Gastrocnemius medialis (tissue), 4 donors: Measurements from ENCODE around the gene ZCCHC17. TPM values are rescaled to one million over a fixed set of nuclear protein-coding genes. Genes with fewer than 3 reads are reported as not detected.
A peak's percentile ranks its signal among the peaks of the same experiment; 100 is the strongest.
"Not testable (repeated sequence)": the region's sequence is repeated elsewhere in the genome, so short reads cannot be mapped to it uniquely, and the experiment has no call there.

Experiments
- ATAC-seq, 2 donors: fragments of 150-250 bp; one replicate each; pipeline ENCODE4 v1.9.1; 2016
- DNase-seq, 2 donors: peaks; one replicate each; pipeline ENCODE4 v3.0.0-alpha.2; 2019
- H3K27ac ChIP-seq, 4 donors: fragments of 200-600 bp; sonication (generic); 1 replicate in 1 of 4; 2 replicates in 3 of 4; pipeline ENCODE4 v1.5.1; 2016 to 2018; ENCODE audit warnings: mild to moderate bottlenecking in 2 of 4, moderate library complexity in 1 of 4
- H3K27me3 ChIP-seq, 3 donors: fragments of 200-600 bp; sonication (generic) in 2 of 3; 1 replicate in 1 of 3; 2 replicates in 2 of 3; pipeline versions ENCODE4 v1.5.1 to v1.6.0; 2016 to 2019; ENCODE audit warnings: mild to moderate bottlenecking in 1 of 3, moderate library complexity in 1 of 3
- H3K36me3 ChIP-seq, 2 donors: fragments of 200-600 bp; sonication (generic) in 1 of 2; one replicate each; pipeline ENCODE4 v1.5.1; 2017 to 2018
- H3K4me1 ChIP-seq, 2 donors: fragments of 200-600 bp; sonication (generic) in 1 of 2; one replicate each; pipeline ENCODE4 v1.5.1; 2016 to 2017; ENCODE audit warnings: mild to moderate bottlenecking in 2 of 2
- H3K4me3 ChIP-seq, 4 donors: fragments of 200-600 bp; sonication (generic) in 3 of 4; 1 replicate in 1 of 4; 2 replicates in 3 of 4; pipeline ENCODE4 v1.5.1; 2016 to 2019; ENCODE audit warnings: mild to moderate bottlenecking in 2 of 4
- H3K9me3 ChIP-seq, 3 donors: fragments of 200-600 bp; sonication (generic) in 2 of 3; 1 replicate in 1 of 3; 2 replicates in 2 of 3; pipeline ENCODE4 v1.5.1; 2016 to 2019
- POLR2A ChIP-seq, 2 donors: fragments of 450-650 bp; IDR thresholded peaks; one replicate each; pipeline ENCODE4 v1.6.1; 2017; ENCODE audit warnings: antibody characterized with exemption in 2 of 2, mild to moderate bottlenecking in 2 of 2, moderate library complexity in 2 of 2
- in situ Hi-C, 4 donors: fragments of 200-750 bp; cut with MboI; loops; one replicate each; pipeline versions ENCODE4 v1.15.0 to v1.8.0; 2017; ENCODE audit warnings: low sequenced_read_pairs in 4 of 4
- intact Hi-C: fragments of 100-400 bp; cut with DNase I; formaldehyde crosslinking; loops from one replicate; pipeline ENCODE4 v1.15.1; 2023; ENCODE audit warnings: low total_unique reads
- total RNA-seq, 4 donors: library from RNA; depleted of rRNA; stranded (reverse); fragments of >200 nt; gene quantifications; one replicate each; pipeline versions ENCODE4 v1.1.0 to v1.2.3, GENCODE V29; 2016
- TF ChIP-seq, protein P1 (sequence below), 5 experiments: fragments of 450-650 bp in 3 of 5; fragments of 200-600 bp in 2 of 5; sonication (generic) in 2 of 5; IDR thresholded peaks in 4 of 5; conservative IDR thresholded peaks in 1 of 5; 1 replicate in 4 of 5; 2 replicates in 1 of 5; pipeline ENCODE4 v1.5.1; 2016 to 2019; ENCODE audit warnings: antibody characterized with exemption in 5 of 5, mild to moderate bottlenecking in 3 of 5, moderate library complexity in 3 of 5

The ZCCHC17 gene
- total RNA-seq, 4 donors from 2014 or later = 14.0 to 26.8 (median 17.5) TPM

DNA sequence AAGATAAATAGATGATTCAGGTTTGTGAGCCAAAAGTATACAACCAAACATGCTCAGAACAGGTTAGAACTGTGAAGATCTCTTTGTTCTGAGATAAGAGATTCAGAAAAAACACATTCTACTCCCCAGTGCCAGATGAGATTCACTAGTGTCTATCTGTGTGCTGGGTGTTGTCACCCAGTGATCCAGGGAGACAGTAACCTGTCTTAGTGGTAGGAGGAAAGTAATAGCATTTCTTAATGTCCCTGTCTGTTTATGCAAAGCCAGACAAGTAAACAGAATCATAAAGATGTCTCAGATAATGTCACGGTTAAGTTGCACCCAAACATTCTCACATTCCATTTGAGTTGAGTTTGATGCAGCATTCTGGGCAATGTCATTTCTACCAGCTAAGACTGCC lies 38.3 kb upstream of the ZCCHC17 start:
- H3K9me3 ChIP-seq = no peaks in the 10 kb centered on the region
- no peak for ATAC-seq
- TF ChIP-seq, protein P1, sequence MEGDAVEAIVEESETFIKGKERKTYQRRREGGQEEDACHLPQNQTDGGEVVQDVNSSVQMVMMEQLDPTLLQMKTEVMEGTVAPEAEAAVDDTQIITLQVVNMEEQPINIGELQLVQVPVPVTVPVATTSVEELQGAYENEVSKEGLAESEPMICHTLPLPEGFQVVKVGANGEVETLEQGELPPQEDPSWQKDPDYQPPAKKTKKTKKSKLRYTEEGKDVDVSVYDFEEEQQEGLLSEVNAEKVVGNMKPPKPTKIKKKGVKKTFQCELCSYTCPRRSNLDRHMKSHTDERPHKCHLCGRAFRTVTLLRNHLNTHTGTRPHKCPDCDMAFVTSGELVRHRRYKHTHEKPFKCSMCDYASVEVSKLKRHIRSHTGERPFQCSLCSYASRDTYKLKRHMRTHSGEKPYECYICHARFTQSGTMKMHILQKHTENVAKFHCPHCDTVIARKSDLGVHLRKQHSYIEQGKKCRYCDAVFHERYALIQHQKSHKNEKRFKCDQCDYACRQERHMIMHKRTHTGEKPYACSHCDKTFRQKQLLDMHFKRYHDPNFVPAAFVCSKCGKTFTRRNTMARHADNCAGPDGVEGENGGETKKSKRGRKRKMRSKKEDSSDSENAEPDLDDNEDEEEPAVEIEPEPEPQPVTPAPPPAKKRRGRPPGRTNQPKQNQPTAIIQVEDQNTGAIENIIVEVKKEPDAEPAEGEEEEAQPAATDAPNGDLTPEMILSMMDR (IDR thresholded peaks at IDR 0.05 in 4 of 5, conservative IDR thresholded peaks at IDR 0.05 in 1 of 5) = no peak
- TF ChIP-seq POLR2A (IDR thresholded peaks at IDR 0.05) = peak in 1 of 2 donors; percentile 10
- in situ Hi-C loops (no loop called here), intact Hi-C loops (loop anchor here (5.0 kb wide), 1 partner anchor 76 kb away; no protein-coding TSS in a partner anchor)
- peak overlapping the region; percentile 15 to 79 (median 51) for H3K27ac ChIP-seq
- H3K4me3 ChIP-seq = no peak overlapping the region
- no peak for DNase-seq
- peaks cover 0 to 39% of the 10 kb centered on the region in 2 donors for H3K36me3 ChIP-seq
- peaks cover 19 to 45% of the 10 kb centered on the region in 2 donors for H3K4me1 ChIP-seq
- H3K27me3 ChIP-seq = no peaks in the 10 kb centered on the region

DNA sequence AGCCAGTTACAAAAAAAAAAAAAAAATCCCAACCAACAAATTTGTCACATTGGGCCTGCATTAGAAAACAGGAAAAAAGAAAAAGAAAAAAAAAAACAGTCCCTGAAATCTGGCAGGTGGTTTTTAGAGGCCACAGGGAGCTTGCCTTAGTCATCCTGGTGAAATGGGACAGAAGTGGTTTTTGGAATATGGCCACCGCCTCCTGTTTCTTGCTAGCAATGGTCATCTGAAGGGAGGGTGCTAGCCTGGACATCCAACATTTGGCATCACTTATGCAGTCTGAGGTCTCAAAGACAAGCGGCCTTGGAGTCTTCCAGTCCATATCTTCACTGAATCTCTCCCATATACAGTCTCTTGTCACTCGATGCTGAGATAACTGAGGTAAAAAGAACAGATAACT lies 37.1 kb upstream of the ZCCHC17 start:
- no peaks in the 10 kb centered on the region for H3K9me3 ChIP-seq
- H3K27ac ChIP-seq = peak overlapping the region in 3 of 4 donors; percentile 14 to 79 (median 44)
- intact Hi-C loops = loop anchor here (5.0 kb wide), 1 partner anchor 77 kb away; no protein-coding TSS in a partner anchor
- no peaks in the 10 kb centered on the region for H3K27me3 ChIP-seq
- peaks cover 0 to 39% of the 10 kb centered on the region in 2 donors for H3K36me3 ChIP-seq
- H3K4me1 ChIP-seq = peaks cover 27 to 53% of the 10 kb centered on the region in 2 donors
- DNase-seq = peak; percentile 37 to 41
- in situ Hi-C loops = no loop called here
- TF ChIP-seq, protein P1 (IDR thresholded peaks at IDR 0.05 in 4 of 5, conservative IDR thresholded peaks at IDR 0.05 in 1 of 5) = no peak
- no peak for TF ChIP-seq POLR2A (IDR thresholded peaks at IDR 0.05)
- ATAC-seq = peak in 1 of 2 donors; percentile 43
- no peak overlapping the region for H3K4me3 ChIP-seq

DNA sequence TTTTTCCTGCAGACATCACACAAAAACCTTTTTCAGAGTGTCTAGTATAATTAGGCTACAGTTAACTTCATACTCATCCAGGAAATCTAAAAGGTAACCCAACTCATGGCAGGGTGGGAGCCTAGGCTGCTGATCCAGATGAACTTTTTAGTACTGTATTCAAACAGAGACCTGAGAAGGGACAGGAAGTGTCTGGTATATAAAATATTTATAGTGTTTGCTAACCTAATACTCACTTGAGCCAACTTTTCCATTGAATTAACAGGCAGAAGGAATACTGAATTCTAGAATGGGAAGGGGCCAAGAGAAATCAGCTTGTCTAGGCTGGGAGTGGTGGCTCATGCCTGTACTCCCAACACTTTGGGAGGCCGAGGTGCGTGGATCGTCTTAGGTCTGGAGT lies 34.9 kb upstream of the ZCCHC17 start:
- intact Hi-C loops (no loop called here), in situ Hi-C loops (no loop called here)
- peaks cover 0 to 47% of the 10 kb centered on the region in 2 donors for H3K36me3 ChIP-seq
- no peaks in the 10 kb centered on the region for H3K9me3 ChIP-seq
- DNase-seq (no peak), ATAC-seq (no peak)
- peaks cover 38 to 59% of the 10 kb centered on the region in 2 donors for H3K4me1 ChIP-seq
- TF ChIP-seq, protein P1 (IDR thresholded peaks at IDR 0.05 in 4 of 5, conservative IDR thresholded peaks at IDR 0.05 in 1 of 5) = no peak
- TF ChIP-seq POLR2A (IDR thresholded peaks at IDR 0.05) = no peak
- peak overlapping the region; percentile 29 to 59 (median 50) for H3K27ac ChIP-seq
- H3K27me3 ChIP-seq = no peaks in the 10 kb centered on the region
- H3K4me3 ChIP-seq = no peak overlapping the region

DNA sequence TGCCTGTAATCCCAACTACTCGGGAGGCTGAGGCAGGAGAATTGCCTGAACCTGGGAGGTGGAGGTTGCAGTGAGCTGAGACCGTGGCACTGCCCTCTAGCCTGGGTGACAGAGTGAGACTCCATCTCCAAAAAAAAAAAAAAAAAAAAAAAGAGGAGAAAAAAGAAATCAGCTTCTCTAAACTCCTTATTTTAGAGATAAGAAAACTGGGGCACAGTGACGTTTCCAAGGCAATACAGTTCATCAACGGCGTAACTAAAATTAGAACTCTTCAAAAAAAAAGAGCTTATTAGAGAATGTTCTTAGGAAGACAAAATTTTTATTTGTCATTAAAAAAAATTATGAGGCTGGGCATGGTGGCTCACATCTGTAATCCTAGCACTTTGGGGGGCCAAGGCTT lies 34.4 kb upstream of the ZCCHC17 start:
- intact Hi-C loops, H3K27me3 ChIP-seq, in situ Hi-C loops, DNase-seq, H3K9me3 ChIP-seq, H3K4me3 ChIP-seq, ATAC-seq: not testable (repeated sequence)
- Histone ChIP-seq H3K27ac (peak overlapping the region; percentile 29 to 59 (median 50)), H3K4me1 (peaks cover 33 to 57% of the 10 kb centered on the region in 2 donors), H3K36me3 (peaks cover 0 to 51% of the 10 kb centered on the region in 2 donors)

DNA sequence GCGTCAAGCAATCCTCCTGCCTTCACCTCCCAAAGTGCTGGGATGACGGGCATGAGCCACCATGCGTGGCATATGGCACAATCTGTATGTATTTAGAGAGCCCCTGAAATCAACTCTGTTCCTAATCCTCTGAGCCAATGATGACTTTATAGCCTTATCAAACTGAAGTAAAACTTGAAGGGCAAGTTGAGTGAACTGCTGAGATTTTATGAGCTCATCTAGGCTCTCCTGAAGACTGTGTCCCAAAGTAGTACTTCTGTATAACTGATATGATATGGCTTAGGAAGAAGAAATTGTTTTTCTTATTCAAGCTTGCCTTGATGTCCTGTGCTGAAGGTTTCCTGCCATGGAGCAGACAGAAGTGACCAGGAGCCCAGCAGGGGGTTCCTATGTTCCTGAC lies 33.4 kb upstream of the ZCCHC17 start:
- in situ Hi-C loops = no loop called here

More for the DNA sequence above, 33.4 kb upstream of the ZCCHC17 start:
- Histone ChIP-seq H3K4me3 (no peak overlapping the region), H3K27me3 (no peaks in the 10 kb centered on the region), H3K4me1 (peaks cover 25 to 46% of the 10 kb centered on the region in 2 donors), H3K9me3 (no peaks in the 10 kb centered on the region), H3K27ac (peak overlapping the region in 3 of 4 donors; percentile 29 to 58 (median 54)), H3K36me3 (peaks cover 0 to 55% of the 10 kb centered on the region in 2 donors)
- DNase-seq (no peak), ATAC-seq (no peak)
- TF ChIP-seq POLR2A (IDR thresholded peaks at IDR 0.05) = no peak
- TF ChIP-seq, protein P1 (IDR thresholded peaks at IDR 0.05 in 4 of 5, conservative IDR thresholded peaks at IDR 0.05 in 1 of 5) = no peak
- intact Hi-C loops = no loop called here
